Measurements from ENCODE around the gene XRCC5. TPM values are rescaled to one million over a fixed set of nuclear protein-coding genes. Genes with fewer than 3 reads are reported as not detected.
A peak's percentile ranks its signal among the peaks of the same experiment; 100 is the strongest.

The XRCC5 gene
- total RNA-seq, 4 donors from 2014 or later, result 134 to 164 (median 147) TPM

DNA sequence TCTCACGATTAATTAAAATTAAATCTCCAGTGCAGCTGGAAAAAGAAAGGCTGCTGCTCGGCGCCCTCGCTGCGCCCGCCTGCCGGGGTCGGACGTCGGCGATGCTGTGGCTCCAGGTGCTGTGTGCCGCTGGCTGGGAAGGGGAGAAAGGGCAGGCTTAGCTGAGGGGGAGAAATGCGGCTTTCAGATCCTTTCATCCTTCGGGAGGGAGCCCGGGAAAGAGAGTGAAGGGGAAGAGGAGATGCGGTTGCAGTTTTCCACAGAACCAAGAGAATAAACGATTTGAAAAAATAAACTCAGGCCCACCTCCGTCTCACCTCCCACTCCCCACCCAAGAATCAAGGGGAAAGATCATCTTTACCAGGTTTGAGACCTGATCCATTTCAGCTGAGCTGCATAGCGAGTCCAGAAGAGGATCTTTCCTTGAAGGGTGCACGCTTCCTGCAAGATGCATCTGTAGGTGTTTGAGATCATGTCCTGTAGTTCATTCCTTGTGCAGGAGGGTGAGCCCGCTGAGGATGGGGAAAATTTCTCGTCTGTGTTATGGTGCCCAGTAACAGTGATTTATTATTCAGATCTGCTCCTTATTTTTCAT lies 26.9 kb upstream of the XRCC5 start:
- no peak for DNase-seq (ENCODE audit: low spot score in 2 of 2)
- Histone ChIP-seq H3K4me1 (peaks cover 0 to 23% (median 12%) of the 10 kb centered on the region in 4 donors), H3K9me3 (no peaks in the 10 kb centered on the region), H3K27me3 (no peaks in the 10 kb centered on the region), H3K36me3 (no peaks in the 10 kb centered on the region), H3K4me3 (peak overlapping the region; percentile 57 to 86 (median 66)), H3K27ac (peak overlapping the region; percentile 35 to 76 (median 53))
- TF ChIP-seq, protein P1, sequence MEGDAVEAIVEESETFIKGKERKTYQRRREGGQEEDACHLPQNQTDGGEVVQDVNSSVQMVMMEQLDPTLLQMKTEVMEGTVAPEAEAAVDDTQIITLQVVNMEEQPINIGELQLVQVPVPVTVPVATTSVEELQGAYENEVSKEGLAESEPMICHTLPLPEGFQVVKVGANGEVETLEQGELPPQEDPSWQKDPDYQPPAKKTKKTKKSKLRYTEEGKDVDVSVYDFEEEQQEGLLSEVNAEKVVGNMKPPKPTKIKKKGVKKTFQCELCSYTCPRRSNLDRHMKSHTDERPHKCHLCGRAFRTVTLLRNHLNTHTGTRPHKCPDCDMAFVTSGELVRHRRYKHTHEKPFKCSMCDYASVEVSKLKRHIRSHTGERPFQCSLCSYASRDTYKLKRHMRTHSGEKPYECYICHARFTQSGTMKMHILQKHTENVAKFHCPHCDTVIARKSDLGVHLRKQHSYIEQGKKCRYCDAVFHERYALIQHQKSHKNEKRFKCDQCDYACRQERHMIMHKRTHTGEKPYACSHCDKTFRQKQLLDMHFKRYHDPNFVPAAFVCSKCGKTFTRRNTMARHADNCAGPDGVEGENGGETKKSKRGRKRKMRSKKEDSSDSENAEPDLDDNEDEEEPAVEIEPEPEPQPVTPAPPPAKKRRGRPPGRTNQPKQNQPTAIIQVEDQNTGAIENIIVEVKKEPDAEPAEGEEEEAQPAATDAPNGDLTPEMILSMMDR (IDR thresholded peaks at IDR 0.05), result no peak
- no peak for TF ChIP-seq EP300 (IDR thresholded peaks at IDR 0.05)
- 14 to 16% methylated on average over 22 of the region's 22 CpGs for WGBS, 2 donors

DNA sequence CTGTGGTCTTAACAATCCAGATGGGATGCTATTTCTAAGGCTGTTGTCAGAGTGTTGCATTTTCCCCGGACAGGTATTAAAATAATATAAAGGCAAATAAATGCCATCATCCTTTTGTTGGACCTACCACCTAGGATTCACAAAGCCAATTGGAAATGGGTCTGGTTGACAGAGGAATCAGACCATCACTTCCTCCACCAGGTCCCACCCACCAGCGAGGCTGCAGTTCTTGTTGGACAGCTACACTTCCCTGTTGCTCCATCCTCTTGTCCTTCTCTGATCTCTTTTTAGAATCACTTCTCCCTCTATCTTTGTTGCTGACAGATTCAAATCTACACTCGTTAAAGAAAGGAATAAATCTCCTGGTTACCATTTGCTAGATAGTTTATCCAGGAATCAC lies 26.3 kb upstream of the XRCC5 start:
- Histone ChIP-seq H3K4me1 (peaks cover 0 to 23% (median 12%) of the 10 kb centered on the region in 4 donors), H3K27ac (no peak overlapping the region), H3K4me3 (no peak overlapping the region), H3K9me3 (no peaks in the 10 kb centered on the region), H3K27me3 (no peaks in the 10 kb centered on the region), H3K36me3 (no peaks in the 10 kb centered on the region)
- no peak for DNase-seq (ENCODE audit: low spot score in 2 of 2)
- 60 to 76% methylated on average over 3 of the region's 3 CpGs for WGBS, 2 donors
- TF ChIP-seq POLR2A (IDR thresholded peaks at IDR 0.05) (no peak), EP300 (IDR thresholded peaks at IDR 0.05) (no peak)
- TF ChIP-seq, protein P1 (IDR thresholded peaks at IDR 0.05), result no peak

DNA sequence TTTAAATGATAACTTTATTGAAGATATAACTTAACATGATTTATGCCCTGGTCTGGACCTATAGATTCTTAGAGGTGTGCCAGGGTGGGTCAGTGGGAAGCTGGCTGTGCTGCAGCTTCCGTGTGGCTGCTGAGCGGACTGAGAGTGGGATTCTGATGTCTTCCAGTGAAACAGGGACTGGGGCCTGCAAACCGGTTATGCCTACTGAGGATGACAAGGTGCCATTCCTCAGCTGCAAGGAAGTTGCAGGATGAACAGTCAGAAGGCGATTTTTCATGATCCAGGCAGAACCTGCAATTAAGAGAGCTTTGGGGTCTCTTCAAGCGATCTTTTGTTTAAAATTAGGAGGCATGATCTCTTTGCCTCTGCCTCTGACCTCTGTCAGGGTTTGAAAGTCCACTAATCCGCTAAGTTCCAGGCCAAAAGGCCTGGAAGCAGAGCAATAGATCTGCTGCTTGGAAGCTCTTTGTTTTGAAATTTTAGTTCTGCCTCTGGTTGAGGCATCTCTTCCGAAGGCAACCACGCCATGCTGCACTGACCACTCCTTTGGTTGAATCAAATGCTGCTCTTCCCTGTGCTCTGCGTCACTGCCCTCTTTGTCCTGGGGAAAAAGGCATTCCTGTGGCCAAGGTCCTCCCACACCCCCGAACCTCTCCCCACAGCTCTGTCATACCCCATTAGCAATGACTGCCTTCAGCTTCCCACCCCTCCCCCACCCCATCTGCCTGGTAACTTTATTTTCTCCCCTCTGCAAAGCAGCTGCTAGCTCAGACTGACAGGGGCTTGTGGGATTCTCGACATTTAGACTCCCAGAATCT lies 25.5 kb upstream of the XRCC5 start:
- DNase-seq (ENCODE audit: low spot score in 2 of 2), result no peak
- WGBS, 2 donors, result 53 to 82% methylated on average over 11 of the region's 11 CpGs
- Histone ChIP-seq H3K9me3 (no peaks in the 10 kb centered on the region), H3K4me3 (no peak overlapping the region), H3K27me3 (no peaks in the 10 kb centered on the region), H3K27ac (peak overlapping the region in 1 of 4 donors; percentile 36), H3K4me1 (peaks cover 0 to 23% (median 12%) of the 10 kb centered on the region in 4 donors), H3K36me3 (no peaks in the 10 kb centered on the region)
- no peak for TF ChIP-seq POLR2A (IDR thresholded peaks at IDR 0.05)
- TF ChIP-seq, protein P1 (IDR thresholded peaks at IDR 0.05), result no peak
- no peak for TF ChIP-seq EP300 (IDR thresholded peaks at IDR 0.05)

GRCh38 chr2:216084547-216084946 lies 24.6 kb upstream of the XRCC5 start:
- Histone ChIP-seq H3K9me3 (no peaks in the 10 kb centered on the region), H3K4me1 (peaks cover 0 to 23% (median 12%) of the 10 kb centered on the region in 4 donors), H3K27ac (no peak overlapping the region), H3K27me3 (no peaks in the 10 kb centered on the region), H3K36me3 (no peaks in the 10 kb centered on the region), H3K4me3 (no peak overlapping the region)
- DNase-seq (ENCODE audit: low spot score in 2 of 2), result no peak
- no peak for TF ChIP-seq EP300 (IDR thresholded peaks at IDR 0.05)
- TF ChIP-seq, protein P1 (IDR thresholded peaks at IDR 0.05), result no peak
- TF ChIP-seq POLR2A (IDR thresholded peaks at IDR 0.05), result no peak
- 66% methylated on average over 3 of the region's 3 CpGs for WGBS, 2 donors

All from tibial nerve (tissue), 4 donors.